ENCODE measurements around the gene MARCOL. TPM values are rescaled to one million over a fixed set of nuclear protein-coding genes. Genes with fewer than 3 reads are reported as not detected.

Gene MARCOL, protein sequence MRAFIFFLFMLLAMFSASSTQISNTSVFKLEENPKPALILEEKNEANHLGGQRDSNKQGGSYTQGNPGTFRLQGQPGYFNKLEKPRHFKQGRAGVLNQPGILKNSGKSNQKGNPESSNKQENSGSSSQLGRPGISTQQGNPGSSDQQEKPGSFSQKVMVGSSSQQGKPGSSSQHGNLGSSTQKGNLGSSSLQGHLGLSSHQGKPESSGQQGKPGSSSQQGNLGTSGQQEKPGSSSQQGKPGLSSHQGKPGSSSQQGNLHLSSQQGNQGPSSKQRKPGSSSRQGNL
- total RNA-seq (2014; rRNA removed; shearing (Covaris generic)): not detected in 2 replicates

DNA sequence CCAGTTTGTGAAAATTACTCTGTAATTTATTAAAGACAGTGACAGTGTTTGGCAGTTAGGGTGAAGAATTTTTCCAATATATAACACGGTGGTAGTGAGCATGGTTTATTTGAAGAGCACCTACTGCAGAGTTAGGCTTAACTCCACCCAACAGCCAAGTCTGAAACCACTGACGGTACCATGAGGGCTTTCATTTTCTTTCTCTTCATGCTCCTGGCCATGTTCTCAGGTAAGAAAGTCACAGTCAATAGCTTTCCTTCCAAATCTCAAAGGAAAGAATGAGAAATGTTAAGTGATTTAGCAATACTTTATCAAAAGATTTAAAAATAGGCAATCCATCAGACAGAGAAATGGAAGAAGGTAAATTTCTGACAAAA, at the start of gene MARCOL:
Gene MARCOL (plus strand): TSS at position 108 of the 377 bp plus-strand sequence. CDS start 73 bp downstream, at position 181.

DNA sequence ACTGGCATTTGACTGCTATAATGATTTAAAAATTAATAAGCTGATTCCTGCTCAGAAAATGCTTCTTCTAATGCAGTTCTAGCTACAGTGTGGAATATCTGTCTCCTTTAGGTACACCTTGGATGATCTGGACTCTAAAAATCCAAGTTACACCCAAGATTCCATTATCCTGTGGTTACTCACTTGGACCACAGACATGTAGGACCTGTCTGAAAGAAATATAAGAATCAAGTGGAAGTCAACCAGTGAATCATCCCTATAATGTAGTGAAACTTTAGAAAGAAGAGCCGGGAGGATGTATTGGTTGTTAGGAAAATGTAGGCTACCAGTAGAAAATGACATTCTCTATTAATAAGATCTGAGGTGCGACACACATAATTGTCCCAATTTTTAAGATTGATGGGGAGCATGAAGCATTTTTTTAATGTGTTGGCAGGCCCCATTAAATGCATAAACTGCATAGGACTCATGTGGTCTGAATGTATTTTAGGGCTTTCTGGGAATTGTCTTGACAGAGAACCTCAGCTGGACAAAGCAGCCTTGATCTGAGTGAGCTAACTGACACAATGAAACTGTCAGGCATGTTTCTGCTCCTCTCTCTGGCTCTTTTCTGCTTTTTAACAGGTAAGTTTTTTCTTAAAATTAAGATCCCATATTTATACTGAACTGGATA, 35.7 kb upstream of the MARCOL start, which contains the start of gene SPINK6:
Gene SPINK6 (plus strand): TSS at position 512 of the 673 bp plus-strand sequence. CDS start 55 bp downstream, at position 567.

DNA sequence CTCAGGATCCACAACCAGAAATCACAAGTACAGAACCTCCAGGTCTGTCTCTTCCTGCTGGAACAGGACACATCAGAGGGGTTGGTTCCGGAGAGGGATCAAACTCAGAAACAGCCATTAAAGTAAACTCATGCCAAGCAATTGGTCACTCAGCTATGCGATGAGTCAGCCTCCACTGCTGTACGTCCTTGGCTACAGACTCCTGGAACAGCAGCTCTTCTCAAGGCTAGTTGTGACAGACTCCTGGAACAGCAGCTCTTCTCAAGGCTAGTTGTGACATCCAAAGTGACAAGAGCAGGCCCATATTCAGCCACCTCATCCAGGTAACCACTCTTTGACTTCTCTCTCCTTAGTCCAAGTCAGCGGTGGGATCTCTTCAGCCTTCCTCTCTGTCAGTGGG, 30.2 kb downstream of the MARCOL start, which contains the start of gene SPINK13:
Gene SPINK13 (plus strand): TSS at position 229 of the 400 bp plus-strand sequence. CDS start 1,279 bp downstream, outside the sequence.

Small RNA genes lying within 50 kb of the gene (small RNA-seq; reads per million reads assigned to genes)
- gene HMGN1P16: not detected

Other genes with a start within 250 kb of the MARCOL start
- not detected in 2 replicates for gene SPINK5, start 174.5 kb upstream of the MARCOL start, total RNA-seq (2014; rRNA removed; shearing (Covaris generic))
- gene SPINK14, start 70.0 kb upstream of the MARCOL start, total RNA-seq (2014; rRNA removed; shearing (Covaris generic)): not detected in 2 replicates
- not detected in 2 replicates for gene SPINK6, start 35.5 kb upstream of the MARCOL start, total RNA-seq (2014; rRNA removed; shearing (Covaris generic))
- not detected in 2 replicates for gene SPINK13, start 30.3 kb downstream of the MARCOL start, total RNA-seq (2014; rRNA removed; shearing (Covaris generic))
- not detected in 2 replicates for gene SPINK7, start 73.9 kb downstream of the MARCOL start, total RNA-seq (2014; rRNA removed; shearing (Covaris generic))
- not detected in 2 replicates for gene SPINK9, start 97.0 kb downstream of the MARCOL start, total RNA-seq (2014; rRNA removed; shearing (Covaris generic))
- gene FBXO38, start 145.4 kb downstream of the MARCOL start, total RNA-seq (2014; rRNA removed; shearing (Covaris generic)): 52.9 and 56.0 TPM in 2 replicates

All from A375 (cell line).